ENCODE results near the gene NCBP3. TPM values are rescaled to one million over a fixed set of nuclear protein-coding genes. Genes with fewer than 3 reads are reported as not detected.

NCBP3 gene
- total and polyA plus RNA-seq, 2 of the 4 experiments (the other 2 are of a cell fraction) = 10.8 to 13.5 TPM

- H4K8ac ChIP-seq (ENCODE audit: low read depth in 2 of 2, low read length in 2 of 2) = no peak overlapping the region
- no peak for DNase-seq
- H2BK5ac ChIP-seq (ENCODE audit: low read depth, low read length, poor library complexity, severe bottlenecking) = no peak overlapping the region
- H3K9me3 ChIP-seq (ENCODE audit: control insufficient read depth, insufficient read depth, low read length) = peaks cover 7% of the 10 kb centered on the region
- H3K18ac ChIP-seq (ENCODE audit: low read depth, low read length) = no peak overlapping the region
- in situ Hi-C loops (cut with MboI; ENCODE audit: low sequenced_read_pairs) = no loop called here
- H3K36me3 ChIP-seq (ENCODE audit: control insufficient read depth, insufficient read depth, low read length) = no peaks in the 10 kb centered on the region
- H4K20me1 ChIP-seq (ENCODE audit: insufficient read depth, low read length) = no peaks in the 10 kb centered on the region
- no peak for ATAC-seq (ENCODE audit: low read depth)
- TF ChIP-seq MAFK (IDR thresholded peaks at IDR 0.05; ENCODE audit: low read depth, low read length) = no peak
- TF ChIP-seq CTCF (conservative IDR thresholded peaks at IDR 0.05; ENCODE audit: low read depth, low read length) = no peak
- no peak for TF ChIP-seq CEBPB (IDR thresholded peaks at IDR 0.05; ENCODE audit: low read depth, low read length)
- no peak for TF ChIP-seq BHLHE40 (IDR thresholded peaks at IDR 0.05; ENCODE audit: low read depth, low read length)
- TF ChIP-seq USF2 (IDR thresholded peaks at IDR 0.05; ENCODE audit: low read depth, low read length) = no peak
- TF ChIP-seq MXI1 (IDR thresholded peaks at IDR 0.05; ENCODE audit: borderline replicate concordance, low read depth, low read length) = no peak
- TF ChIP-seq RAD21 (IDR thresholded peaks at IDR 0.05; ENCODE audit: low read length) = no peak
- TF ChIP-seq CHD1 (IDR thresholded peaks at IDR 0.05; ENCODE audit: low read depth, low read length) = no peak
- H3K23ac ChIP-seq (ENCODE audit: low read depth, low read length) = no peak overlapping the region
- no peak overlapping the region for H2AK5ac ChIP-seq (ENCODE audit: low read depth, low read length)
- intact Hi-C loops (cut with micrococcal nuclease) = no loop called here
- H3K56ac ChIP-seq (ENCODE audit: extremely low read depth, insufficient read depth, low read length) = no peak overlapping the region
- no peak overlapping the region for H3K4me2 ChIP-seq (ENCODE audit: low read depth, low read length)
- H3K9ac ChIP-seq (ENCODE audit: low read depth, low read length) = no peak overlapping the region
- no peaks in the 10 kb centered on the region for H3K9me1 ChIP-seq (ENCODE audit: insufficient read depth, low read length)
- H2AK9ac ChIP-seq (replicated peaks; ENCODE audit: low read depth, low read length, poor library complexity) = no peak overlapping the region
- dilution Hi-C loops (cut with HindIII; ENCODE audit: low sequenced_read_pairs, unreplicated experiment) = no loop called here
- no peak overlapping the region for H2BK15ac ChIP-seq (ENCODE audit: low read depth, low read length)
- CTCF ChIA-PET = no interaction called here
- 89% methylated on average over 3 of the region's 8 CpGs; no CpG with 5 or more reads in 1 of the 2 experiments for WGBS, 2 experiments (ENCODE audit: extremely low coverage in 2 of 2, insufficient read length in 1 of 2)
- no peaks in the 10 kb centered on the region for H3K79me1 ChIP-seq (ENCODE audit: low read depth in 1 of 2, low read length in 2 of 2)
- no peak overlapping the region for H3K27ac ChIP-seq (ENCODE audit: insufficient read depth, low read length)
- POLR2A ChIA-PET (ENCODE audit: unreplicated experiment) = no interaction called here
- no TSS peak for BruUV-seq (replicated peaks)
- H4K5ac ChIP-seq (ENCODE audit: low read depth, low read length) = no peak overlapping the region
- H3K4me1 ChIP-seq (ENCODE audit: control insufficient read depth, insufficient read depth, low read length) = peaks cover under 1% of the 10 kb centered on the region; the same call in 1 of the 2 replicates
- H3K4me3 ChIP-seq (ENCODE audit: insufficient read depth, low read depth, low read length) = no peak overlapping the region
- H3K4ac ChIP-seq (ENCODE audit: low read depth, low read length) = no peak overlapping the region
- no peak overlapping the region for H2AFZ ChIP-seq (replicated peaks; ENCODE audit: low read length, poor library complexity)
- no peak overlapping the region for H3K14ac ChIP-seq (replicated peaks; ENCODE audit: low read depth, low read length)
- H4K91ac ChIP-seq (ENCODE audit: insufficient read depth, low read depth, low read length) = no peak overlapping the region
- H2BK120ac ChIP-seq (ENCODE audit: low read depth, low read length) = no peak overlapping the region
- no peak overlapping the region for H2BK20ac ChIP-seq (ENCODE audit: low read depth, low read length)
- H3K27me3 ChIP-seq (ENCODE audit: control insufficient read depth, insufficient read depth, low read length) = peaks cover 2% of the 10 kb centered on the region; the same call in 1 of the 2 replicates
These were observed 79.3 kb downstream of the NCBP3 start for GRCh38 chr17:3766779-3767178.

All from IMR-90 (cell line).